Progenitor cell of endocrine pancreas (in vitro differentiated cells): ENCODE measurements around the gene STARD8. TPM values are rescaled to one million over a fixed set of nuclear protein-coding genes. Genes with fewer than 3 reads are reported as not detected.

Experiments used
- DNase-seq: peaks from one replicate; pipeline ENCODE4 v3.0.0; 2021; ENCODE audit warnings: low spot score; ENCODE audit not compliant: unreplicated experiment
- H3K27ac Mint-ChIP-seq: 2 replicates; pipeline ENCODE4 v1.8.0; 2021; ENCODE audit warnings: mild to moderate bottlenecking, moderate library complexity, mixed read lengths
- H3K27me3 Mint-ChIP-seq: 2 replicates; pipeline ENCODE4 v1.8.0; 2021; ENCODE audit warnings: mixed read lengths
- H3K36me3 Mint-ChIP-seq: 2 replicates; pipeline ENCODE4 v1.8.0; 2022; ENCODE audit warnings: mixed read lengths; ENCODE audit not compliant: insufficient read depth
- H3K4me1 Mint-ChIP-seq: 2 replicates; pipeline ENCODE4 v1.8.0; 2021; ENCODE audit warnings: low read depth, mixed read lengths
- H3K4me3 Mint-ChIP-seq: 2 replicates; pipeline ENCODE4 v1.8.0; 2021; ENCODE audit warnings: low read depth, mild to moderate bottlenecking, moderate library complexity, mixed read lengths
- H3K9me3 Mint-ChIP-seq: 2 replicates; pipeline ENCODE4 v1.8.0; 2021; ENCODE audit warnings: low read depth, mixed read lengths
- total RNA-seq: library from RNA; stranded (reverse); gene quantifications from 2 replicates; pipeline ENCODE4 v1.2.1, GENCODE V29; 2021
- TF ChIP-seq, protein P1 (sequence below): fragments of 200-600 bp; sonication (generic); IDR thresholded peaks from one replicate; pipeline ENCODE4 v1.5.0; 2021; ENCODE audit warnings: antibody characterized with exemption, mild to moderate bottlenecking; ENCODE audit not compliant: unreplicated experiment

Gene STARD8
- total RNA-seq, 1 donor from 2014 or later, result 0.60 TPM

DNA sequence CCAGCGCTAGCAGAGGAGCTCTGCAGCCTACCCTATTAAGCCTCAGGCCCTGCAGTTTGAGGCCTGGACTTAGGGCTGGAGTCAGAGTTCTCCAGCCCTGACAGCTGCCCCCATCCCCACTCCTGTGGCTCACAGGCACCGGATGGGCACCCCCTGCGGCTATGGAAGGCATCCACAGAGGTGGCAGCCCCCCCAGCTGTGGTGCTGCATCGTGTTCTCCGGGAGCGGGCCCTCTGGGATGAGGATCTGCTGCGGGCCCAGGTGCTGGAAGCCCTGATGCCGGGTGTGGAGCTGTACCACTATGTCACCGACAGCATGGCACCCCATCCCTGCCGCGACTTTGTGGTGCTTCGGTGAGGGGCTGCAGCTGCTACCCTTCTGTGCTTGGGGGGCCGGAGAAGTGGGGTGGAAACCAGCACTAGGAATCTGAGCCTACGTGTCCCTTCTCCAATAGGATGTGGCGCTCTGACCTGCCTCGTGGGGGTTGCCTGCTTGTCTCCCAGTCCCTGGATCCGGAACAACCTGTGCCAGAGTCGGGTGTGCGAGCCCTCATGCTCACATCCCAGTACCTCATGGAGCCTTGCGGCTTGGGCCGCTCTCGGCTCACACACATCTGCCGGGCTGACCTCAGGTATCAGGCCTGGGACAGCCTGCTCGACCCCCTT lies 76.2 kb downstream of the STARD8 start:
- H3K36me3 Mint-ChIP-seq, result no peaks in the 10 kb centered on the region
- H3K4me1 Mint-ChIP-seq, result peaks cover 1% of the 10 kb centered on the region
- no peaks in the 10 kb centered on the region for H3K27me3 Mint-ChIP-seq
- DNase-seq, result no peak
- peaks cover 7% of the 10 kb centered on the region for H3K9me3 Mint-ChIP-seq
- TF ChIP-seq, protein P1, sequence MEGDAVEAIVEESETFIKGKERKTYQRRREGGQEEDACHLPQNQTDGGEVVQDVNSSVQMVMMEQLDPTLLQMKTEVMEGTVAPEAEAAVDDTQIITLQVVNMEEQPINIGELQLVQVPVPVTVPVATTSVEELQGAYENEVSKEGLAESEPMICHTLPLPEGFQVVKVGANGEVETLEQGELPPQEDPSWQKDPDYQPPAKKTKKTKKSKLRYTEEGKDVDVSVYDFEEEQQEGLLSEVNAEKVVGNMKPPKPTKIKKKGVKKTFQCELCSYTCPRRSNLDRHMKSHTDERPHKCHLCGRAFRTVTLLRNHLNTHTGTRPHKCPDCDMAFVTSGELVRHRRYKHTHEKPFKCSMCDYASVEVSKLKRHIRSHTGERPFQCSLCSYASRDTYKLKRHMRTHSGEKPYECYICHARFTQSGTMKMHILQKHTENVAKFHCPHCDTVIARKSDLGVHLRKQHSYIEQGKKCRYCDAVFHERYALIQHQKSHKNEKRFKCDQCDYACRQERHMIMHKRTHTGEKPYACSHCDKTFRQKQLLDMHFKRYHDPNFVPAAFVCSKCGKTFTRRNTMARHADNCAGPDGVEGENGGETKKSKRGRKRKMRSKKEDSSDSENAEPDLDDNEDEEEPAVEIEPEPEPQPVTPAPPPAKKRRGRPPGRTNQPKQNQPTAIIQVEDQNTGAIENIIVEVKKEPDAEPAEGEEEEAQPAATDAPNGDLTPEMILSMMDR, result no peak
- no peak overlapping the region for H3K4me3 Mint-ChIP-seq
- H3K27ac Mint-ChIP-seq, result no peak overlapping the region

DNA sequence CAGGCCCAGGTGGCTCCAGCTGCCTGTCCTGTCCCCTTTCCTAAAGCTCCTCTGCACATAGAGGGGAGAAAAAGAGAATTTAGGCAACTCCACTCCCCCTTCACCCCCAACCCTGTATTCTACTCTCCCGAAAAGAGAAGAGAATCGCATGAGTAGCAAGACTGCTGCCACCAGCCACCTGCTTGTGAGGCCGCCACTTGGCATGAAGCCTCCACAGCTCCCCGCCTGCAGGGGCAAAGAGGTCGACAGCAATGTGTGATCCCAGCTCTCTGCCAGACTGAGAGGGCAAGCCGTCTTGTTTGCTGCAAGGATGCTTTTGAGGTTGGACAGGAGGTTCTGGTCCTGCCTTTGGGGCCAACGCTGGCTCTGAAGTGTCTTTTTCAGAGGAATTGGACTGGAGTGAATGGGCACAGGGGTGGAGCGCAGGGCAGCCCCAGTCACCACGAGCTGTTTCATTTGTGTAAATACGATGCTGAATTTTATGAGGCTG lies 77.1 kb downstream of the STARD8 start:
- peaks cover 1% of the 10 kb centered on the region for H3K4me1 Mint-ChIP-seq
- H3K4me3 Mint-ChIP-seq, result no peak overlapping the region
- DNase-seq, result no peak
- H3K27ac Mint-ChIP-seq, result no peak overlapping the region
- peaks cover 7% of the 10 kb centered on the region for H3K9me3 Mint-ChIP-seq
- no peaks in the 10 kb centered on the region for H3K36me3 Mint-ChIP-seq
- TF ChIP-seq, protein P1, result no peak
- no peaks in the 10 kb centered on the region for H3K27me3 Mint-ChIP-seq

DNA sequence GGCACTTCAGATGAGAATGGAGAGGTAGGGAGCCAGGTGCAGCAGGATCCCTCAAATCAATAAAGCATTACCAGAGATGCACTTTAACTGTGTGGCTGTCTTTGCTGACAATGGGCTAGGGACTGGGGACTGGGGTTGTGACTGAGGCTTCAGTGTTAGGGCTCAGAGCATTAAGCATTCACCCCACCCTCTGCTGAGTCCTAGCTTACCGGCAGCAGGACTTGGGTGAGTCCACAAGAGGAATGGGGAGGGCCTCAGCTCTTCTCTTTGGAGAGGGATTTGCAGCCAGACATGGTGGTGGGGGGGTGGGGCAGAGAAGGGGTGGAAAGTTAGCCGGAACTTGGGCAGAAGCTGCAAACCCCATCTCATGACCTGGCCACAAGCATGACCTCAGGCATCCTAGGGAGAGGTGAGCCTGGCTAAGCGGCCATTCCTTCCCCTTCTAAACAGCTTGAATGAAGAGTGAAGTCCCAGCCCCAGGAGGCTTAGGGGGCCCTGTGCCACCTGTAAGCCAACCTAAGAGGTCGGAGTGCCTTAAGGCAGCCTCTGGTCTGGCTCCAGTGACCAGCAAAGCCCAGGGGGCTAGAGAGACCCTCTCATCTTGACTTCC lies 78.4 kb downstream of the STARD8 start:
- Mint-ChIP-seq H3K27ac (no peak overlapping the region), H3K4me1 (no peaks in the 10 kb centered on the region), H3K27me3 (no peaks in the 10 kb centered on the region), H3K9me3 (peaks cover 2% of the 10 kb centered on the region), H3K4me3 (no peak overlapping the region), H3K36me3 (no peaks in the 10 kb centered on the region)
- TF ChIP-seq, protein P1, result no peak
- no peak for DNase-seq

DNA sequence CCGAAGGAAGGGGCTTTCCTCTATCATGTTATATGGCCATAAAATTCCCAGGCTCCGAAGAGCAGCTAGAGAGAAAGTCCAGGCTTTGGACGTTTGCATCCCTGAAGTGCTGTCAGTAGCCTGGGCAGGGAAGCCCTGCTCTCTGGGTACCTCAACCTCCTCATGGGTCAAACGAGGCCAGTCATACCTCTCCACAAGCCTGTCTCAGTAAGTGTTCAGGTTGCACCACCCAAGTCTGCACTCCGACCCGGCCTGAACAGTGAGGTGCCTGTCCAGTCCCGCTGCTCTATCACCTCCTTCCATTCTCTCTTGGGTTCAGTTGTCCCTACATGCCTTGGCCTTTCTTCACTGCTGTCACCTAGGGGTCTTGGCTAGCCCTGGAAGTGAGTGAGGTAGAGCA lies 78.9 kb downstream of the STARD8 start:
- DNase-seq, result no peak
- Mint-ChIP-seq H3K27ac (no peak overlapping the region), H3K9me3 (no peaks in the 10 kb centered on the region), H3K27me3 (no peaks in the 10 kb centered on the region), H3K4me1 (no peaks in the 10 kb centered on the region), H3K36me3 (no peaks in the 10 kb centered on the region), H3K4me3 (no peak overlapping the region)
- TF ChIP-seq, protein P1, result no peak

DNA sequence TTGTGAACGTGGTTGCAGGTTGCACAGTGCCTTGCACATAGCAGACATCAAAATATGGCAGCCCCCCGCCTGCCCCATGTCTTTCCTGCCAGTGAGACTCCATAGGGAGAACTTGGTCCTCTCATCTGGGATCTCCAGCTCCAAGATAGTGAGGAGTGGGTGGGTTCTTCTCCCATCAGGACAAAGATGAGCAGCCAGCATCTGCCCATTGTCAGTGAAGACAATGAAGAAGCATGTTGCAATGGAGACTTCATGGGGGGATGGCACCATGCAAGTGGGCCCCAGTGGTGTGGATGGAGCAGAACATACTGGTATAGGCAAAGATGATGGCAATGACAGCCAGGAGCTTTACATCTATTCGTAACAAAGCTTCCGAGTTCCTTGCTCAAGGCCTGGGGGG lies 80.2 kb downstream of the STARD8 start:
- no peak overlapping the region for H3K4me3 Mint-ChIP-seq

More for the DNA sequence above, 80.2 kb downstream of the STARD8 start:
- Mint-ChIP-seq H3K27ac (no peak overlapping the region), H3K9me3 (no peaks in the 10 kb centered on the region), H3K36me3 (no peaks in the 10 kb centered on the region), H3K4me1 (no peaks in the 10 kb centered on the region), H3K27me3 (no peaks in the 10 kb centered on the region)
- TF ChIP-seq, protein P1, result no peak
- no peak for DNase-seq
